ENCODE data around the gene TRIM56.
"Not testable (repeated sequence)": the region's sequence is repeated elsewhere in the genome, so short reads cannot be mapped to it uniquely, and the experiment has no call there.

TRIM56 gene

GRCh38 chr7:101088858-101089529 is 3.7 kb downstream of the TRIM56 start:
- no peak for DNase-seq (ENCODE audit: low read depth in 2 of 2)

DNA sequence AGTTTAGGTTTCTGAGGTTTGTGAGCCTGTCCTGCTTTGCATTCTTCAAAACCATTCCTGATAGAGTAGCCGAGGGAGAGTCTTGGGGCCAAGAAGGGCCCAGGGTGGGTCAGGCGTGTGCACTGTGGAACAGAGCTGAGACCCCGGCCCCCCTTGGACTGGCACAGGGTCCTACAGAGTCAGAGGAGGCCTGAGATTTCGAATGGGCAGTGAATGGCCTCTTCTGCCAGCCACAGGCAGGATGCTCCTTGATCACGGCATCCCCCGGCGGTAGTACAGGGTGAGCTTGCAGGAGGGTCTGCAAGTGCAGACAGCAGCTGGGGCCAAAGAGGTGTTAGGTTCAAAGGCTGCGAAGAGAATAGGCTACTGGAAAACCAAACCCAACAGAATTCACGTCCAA is 4.6 kb downstream of the TRIM56 start:
- no peak for DNase-seq (ENCODE audit: low read depth in 2 of 2)

DNA sequence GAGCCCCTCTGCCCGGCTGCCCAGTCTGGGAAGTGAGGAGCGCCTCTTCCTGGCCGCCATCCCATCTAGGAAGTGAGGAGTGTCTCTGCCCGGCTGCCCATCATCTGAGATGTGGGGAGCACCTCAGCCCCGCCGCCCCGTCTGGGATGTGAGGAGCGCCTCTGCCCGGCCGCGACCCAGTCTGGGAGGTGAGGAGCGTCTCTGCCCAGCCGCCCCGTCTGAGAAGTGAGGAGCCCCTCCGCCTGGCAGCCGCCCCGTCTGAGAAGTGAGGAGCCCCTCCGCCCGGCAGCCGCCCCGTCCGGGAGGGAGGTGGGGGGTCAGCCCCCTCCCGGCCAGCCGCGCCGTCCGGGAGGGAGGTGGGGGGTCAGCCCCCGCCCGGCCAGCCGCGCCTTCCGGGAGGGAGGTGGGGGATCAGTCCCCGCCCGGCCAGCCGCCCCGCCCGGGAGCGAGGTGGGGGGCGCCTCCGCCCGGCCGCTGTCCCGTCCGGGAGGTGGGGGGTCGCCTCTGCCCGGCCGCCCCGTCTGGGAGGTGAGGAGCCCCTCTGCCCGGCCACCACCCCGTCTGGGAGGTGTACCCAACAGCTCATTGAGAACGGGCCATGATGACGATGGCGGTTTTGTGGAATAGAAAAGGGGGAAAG is 7.1 kb downstream of the TRIM56 start:
- not testable (repeated sequence) for DNase-seq (ENCODE audit: low read depth in 2 of 2)

DNA sequence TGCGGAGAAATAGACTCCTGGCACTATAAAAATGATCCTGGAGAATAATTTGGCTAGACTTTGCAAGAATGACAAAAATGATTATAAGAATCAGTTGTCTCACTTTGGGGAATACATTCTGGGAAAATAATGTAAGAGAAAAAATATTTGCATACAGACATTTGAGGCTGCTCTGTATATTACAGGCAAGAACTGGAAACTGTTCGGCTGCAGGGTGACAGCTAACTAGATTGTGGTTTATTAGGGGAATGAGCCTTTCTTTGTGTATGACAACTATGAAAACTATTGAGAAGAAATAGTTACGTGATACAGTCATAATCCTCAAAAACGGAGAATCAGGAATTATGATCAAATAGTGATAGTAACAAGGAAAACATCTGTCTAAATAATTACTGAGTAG is 8.6 kb downstream of the TRIM56 start:
- DNase-seq (ENCODE audit: low read depth in 2 of 2) = no peak

- DNase-seq (ENCODE audit: low read depth in 2 of 2) = no peak
These were observed 9.1 kb downstream of the TRIM56 start for GRCh38 chr7:101094376-101094775.

GRCh38 chr7:101094791-101095375 is 9.6 kb downstream of the TRIM56 start:
- peak; percentile 15 for DNase-seq (ENCODE audit: low read depth in 2 of 2)

GRCh38 chr7:101096331-101096956 is 11.2 kb downstream of the TRIM56 start:
- no peak for DNase-seq (ENCODE audit: low read depth in 2 of 2)

- no peak for DNase-seq (ENCODE audit: low read depth in 2 of 2)
These were observed 11.7 kb downstream of the TRIM56 start for GRCh38 chr7:101096957-101097347.

- no peak for DNase-seq (ENCODE audit: low read depth in 2 of 2)
These were observed 12.3 kb downstream of the TRIM56 start for GRCh38 chr7:101097561-101097960.

- DNase-seq (ENCODE audit: low read depth in 2 of 2) = peak; percentile 50 to 52
These were observed 14.9 kb downstream of the TRIM56 start for GRCh38 chr7:101099969-101100781.

DNA sequence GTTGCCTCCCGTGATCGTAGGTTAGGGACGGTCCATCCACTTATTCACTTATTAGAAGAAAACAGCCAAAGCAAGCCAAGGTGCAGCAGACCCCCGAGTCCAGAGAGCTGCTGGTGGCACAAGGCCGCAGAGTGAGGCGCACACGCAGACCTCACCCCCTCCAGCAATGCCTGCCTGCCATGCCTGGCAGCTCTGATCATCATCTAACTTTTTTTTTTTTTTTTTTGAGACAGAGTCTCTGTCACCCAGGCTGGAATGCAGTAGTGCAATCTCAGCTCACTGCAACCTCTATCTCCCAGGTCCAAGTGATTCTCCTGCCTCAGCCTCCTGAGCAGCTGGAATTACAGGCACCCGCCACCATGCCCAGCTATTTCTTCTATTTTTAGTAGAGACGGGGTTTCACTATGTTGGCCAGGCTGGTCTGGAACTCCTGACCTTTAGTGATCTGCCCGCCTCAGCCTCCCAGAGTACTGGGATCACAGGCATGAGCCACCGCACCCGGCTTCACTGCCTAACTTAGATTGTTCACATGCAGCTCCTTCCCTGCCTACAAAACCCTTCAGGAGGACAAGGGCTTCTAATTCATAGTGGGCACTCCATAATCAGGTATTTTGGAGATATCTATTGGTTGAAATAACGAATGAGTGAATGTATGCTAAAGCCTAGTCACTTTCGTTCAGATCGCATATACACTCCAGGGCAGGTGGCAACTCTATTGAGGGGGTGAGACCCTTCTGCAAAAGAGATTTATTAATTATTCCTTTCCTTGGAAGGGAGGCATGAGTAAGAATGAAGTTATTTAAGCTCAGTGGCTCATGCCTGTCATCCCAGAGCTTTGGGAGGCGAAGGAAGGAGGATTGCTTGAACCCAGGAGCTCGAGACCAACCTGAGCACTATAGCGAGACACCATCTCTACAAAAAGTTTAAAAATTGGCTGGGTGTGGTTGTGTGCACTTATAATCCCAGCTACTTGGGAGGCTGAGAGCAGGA is 15.9 kb downstream of the TRIM56 start:
- no peak for DNase-seq (ENCODE audit: low read depth in 2 of 2)

GRCh38 chr7:101102026-101102425 is 16.7 kb downstream of the TRIM56 start:
- DNase-seq (ENCODE audit: low read depth in 2 of 2) = no peak

GRCh38 chr7:101103701-101104100 is 18.4 kb downstream of the TRIM56 start:
- not testable (repeated sequence) for DNase-seq (ENCODE audit: low read depth in 2 of 2)

GRCh38 chr7:101104193-101104713 is 19.0 kb downstream of the TRIM56 start:
- no peak for DNase-seq (ENCODE audit: low read depth in 2 of 2)

DNA sequence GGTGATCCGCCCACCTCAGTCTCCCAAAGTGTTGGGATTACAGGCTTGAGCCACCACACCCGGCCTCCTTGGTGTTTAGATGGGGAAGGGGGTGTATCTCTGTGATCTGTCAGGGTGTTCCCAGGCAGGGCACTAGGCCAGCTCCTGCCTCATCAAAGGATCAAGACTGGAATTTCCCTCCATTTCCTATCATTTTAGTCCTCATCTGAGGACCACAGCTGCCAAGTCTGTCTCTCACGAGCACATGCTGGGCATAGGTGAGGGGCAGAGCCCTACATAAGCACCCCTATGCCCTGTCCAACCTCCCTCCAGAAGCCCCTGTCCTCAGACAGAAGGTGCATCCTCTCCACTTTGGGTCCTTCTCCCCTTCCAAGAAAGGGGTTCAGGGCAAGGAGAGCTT is 19.5 kb downstream of the TRIM56 start:
- DNase-seq (ENCODE audit: low read depth in 2 of 2) = no peak

DNA sequence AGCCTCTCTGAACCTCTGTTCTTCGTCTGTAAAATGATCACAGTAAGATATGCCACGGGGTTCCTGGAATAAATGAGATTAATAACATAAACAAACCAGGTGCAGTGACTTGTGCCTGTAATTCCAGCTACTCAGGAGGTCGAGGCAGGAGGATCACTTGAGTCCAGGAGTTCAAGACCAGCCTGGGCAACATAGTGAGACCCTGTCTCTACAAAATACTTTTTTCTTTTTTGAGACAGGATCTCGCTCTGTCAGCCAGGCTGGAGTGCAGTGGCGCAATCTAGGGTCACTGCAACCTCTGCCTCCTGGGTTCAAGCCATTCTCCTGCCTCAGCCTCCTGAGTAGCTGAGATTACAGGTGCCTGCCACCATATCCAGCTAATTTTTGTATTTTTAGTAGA is 20.0 kb downstream of the TRIM56 start:
- DNase-seq (ENCODE audit: low read depth in 2 of 2) = not testable (repeated sequence)

- no peak for DNase-seq (ENCODE audit: low read depth in 2 of 2)
These were observed 21.1 kb downstream of the TRIM56 start for GRCh38 chr7:101106386-101106785.

DNA sequence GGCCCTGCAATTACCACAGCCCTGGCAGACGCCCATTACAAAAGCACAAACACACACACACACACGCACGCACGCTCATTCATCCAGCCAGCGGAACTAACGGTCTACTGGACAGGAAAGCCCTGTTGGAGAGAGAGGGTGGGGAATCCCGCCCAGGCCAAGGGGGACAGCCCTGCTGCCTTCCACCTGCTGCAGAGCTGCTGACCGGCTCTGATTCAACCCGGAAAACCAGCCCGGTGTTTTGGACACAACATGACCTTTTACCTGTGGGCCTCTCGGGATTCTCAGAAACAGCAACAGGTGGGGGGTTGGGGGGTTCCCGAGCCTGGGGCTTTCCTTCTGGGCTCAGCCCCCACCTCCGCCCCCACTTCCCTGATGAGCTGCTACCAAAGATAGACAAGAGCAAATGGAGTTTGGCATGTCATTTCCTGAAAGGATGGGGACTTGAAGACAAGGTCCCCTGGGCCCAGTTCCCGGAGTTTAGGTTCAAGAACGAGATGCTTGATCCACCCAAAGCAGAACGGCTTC is 23.1 kb downstream of the TRIM56 start:
- DNase-seq (ENCODE audit: low read depth in 2 of 2) = no peak

- DNase-seq (ENCODE audit: low read depth in 2 of 2) = no peak
These were observed 23.7 kb downstream of the TRIM56 start for GRCh38 chr7:101108961-101109360.

- no peak for DNase-seq (ENCODE audit: low read depth in 2 of 2)
These were observed 24.1 kb downstream of the TRIM56 start for GRCh38 chr7:101109368-101109767.

Data from stimulated activated CD4-positive, alpha-beta T cell treated with anti-CD3 and anti-CD28 coated beads, Interleukin-1b, Interleukin-23, amount 100 ng/mL, for 4 hours (primary cell).